GM18499 (cell line): ENCODE results near the gene EID1.
"Not testable (repeated sequence)": the region's sequence is repeated elsewhere in the genome, so short reads cannot be mapped to it uniquely, and the experiment has no call there.

ENCODE experiments used
- ATAC-seq: cut with Tn5 transposase; IDR thresholded peaks from one replicate; pipeline ENCODE4 v1.9.1; 2021; ENCODE audit warnings: moderate number of reproducible peaks; ENCODE audit not compliant: insufficient read depth, unreplicated experiment

Gene EID1, protein sequence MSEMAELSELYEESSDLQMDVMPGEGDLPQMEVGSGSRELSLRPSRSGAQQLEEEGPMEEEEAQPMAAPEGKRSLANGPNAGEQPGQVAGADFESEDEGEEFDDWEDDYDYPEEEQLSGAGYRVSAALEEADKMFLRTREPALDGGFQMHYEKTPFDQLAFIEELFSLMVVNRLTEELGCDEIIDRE

DNA sequence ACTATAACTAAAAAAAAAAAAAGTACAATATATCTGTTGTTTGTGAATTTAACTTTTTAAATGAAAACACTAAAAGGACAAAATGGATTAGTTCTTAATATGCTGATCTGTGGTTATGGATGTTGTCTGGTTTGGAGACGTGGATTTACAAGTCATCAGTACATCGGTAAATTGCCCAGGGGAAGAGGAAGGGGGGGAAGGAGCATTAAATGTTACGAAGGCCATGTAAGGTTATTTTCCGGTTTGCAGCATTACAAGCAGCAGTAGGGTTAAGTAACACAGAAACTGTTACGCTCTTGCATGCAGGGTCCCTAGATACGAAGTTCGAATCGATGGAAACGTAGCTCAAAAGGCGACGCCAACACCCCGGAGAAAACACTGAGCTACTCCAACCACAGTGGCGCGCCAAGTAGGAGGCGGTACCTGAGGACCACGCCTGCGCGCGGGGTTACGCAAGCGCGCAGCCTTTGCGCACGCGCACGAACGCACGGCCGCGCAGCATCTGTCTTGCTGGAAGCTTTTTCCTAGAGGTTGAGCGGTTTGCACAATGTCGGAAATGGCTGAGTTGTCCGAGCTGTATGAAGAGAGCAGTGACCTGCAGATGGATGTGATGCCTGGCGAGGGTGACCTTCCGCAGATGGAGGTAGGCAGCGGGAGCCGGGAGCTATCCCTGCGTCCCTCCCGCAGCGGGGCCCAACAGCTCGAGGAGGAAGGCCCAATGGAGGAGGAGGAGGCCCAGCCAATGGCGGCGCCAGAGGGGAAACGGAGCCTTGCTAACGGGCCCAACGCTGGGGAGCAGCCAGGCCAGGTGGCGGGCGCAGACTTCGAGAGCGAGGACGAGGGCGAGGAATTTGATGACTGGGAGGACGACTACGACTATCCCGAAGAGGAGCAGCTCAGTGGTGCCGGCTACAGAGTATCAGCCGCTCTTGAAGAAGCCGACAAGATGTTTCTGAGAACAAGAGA lies at the start of gene EID1:
Gene EID1, plus strand, starts transcription at position 505 of the 966 bp plus-strand sequence. Its CDS starts 43 bp downstream, at position 548.
- peak; percentile 75 for ATAC-seq

DNA sequence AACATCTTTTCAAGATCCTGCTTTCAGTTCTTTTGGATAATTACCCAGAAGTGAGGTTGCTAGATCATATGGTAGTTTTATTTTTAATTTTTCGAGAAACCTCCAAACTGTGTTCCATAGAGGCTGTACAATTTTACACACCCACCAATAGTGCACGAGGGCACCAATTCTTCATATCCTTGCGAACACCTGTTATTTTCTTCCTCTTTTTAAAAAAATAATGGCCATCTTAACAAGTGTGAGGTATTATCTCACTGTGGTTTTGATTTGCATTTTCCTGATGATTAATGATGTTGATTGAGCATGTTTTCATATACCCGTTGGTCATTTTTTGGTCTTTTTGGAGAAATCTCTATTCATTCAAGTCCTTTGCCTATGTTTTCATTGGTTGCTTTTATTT lies 49.5 kb upstream of the EID1 start:
- ATAC-seq, result no peak

DNA sequence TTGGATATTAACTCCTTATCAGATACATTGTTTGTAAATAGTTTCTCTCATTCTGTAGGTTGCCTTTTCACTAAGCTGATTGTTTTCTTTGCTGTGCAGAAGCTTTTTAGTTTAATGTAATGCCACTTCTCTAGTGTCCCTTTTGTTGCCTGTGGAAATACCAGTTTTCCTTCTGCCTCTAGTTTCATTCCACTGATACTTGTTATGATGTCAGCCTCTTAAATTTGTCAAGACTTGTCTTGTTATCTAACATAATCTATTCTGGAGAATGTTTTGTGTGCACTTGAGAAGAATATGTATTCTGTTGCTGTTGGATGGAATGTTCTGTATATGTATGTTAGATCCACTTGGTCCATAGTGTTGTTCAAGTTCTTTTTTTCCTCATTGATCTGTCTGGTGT lies 49.0 kb upstream of the EID1 start:
- ATAC-seq, result no peak

DNA sequence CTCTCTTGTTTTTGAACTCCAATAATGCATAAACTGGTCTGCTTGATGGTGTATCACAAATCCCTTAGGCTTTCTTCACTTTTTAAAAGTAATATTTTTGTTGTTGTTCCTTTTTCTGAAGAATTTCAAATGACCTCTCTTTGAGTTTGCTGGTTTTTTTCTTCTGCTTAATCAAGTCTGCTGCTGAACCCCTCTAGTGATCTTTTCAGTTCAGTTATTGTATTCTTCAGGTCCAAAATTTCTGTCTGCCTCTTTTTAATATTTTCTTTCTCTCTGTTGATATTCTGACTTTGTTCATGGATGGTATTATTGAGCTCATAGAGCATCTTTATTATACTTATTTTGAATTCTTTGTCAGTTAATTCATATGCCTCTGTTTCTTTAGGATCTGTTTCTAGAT lies 45.3 kb upstream of the EID1 start:
- no peak for ATAC-seq

DNA sequence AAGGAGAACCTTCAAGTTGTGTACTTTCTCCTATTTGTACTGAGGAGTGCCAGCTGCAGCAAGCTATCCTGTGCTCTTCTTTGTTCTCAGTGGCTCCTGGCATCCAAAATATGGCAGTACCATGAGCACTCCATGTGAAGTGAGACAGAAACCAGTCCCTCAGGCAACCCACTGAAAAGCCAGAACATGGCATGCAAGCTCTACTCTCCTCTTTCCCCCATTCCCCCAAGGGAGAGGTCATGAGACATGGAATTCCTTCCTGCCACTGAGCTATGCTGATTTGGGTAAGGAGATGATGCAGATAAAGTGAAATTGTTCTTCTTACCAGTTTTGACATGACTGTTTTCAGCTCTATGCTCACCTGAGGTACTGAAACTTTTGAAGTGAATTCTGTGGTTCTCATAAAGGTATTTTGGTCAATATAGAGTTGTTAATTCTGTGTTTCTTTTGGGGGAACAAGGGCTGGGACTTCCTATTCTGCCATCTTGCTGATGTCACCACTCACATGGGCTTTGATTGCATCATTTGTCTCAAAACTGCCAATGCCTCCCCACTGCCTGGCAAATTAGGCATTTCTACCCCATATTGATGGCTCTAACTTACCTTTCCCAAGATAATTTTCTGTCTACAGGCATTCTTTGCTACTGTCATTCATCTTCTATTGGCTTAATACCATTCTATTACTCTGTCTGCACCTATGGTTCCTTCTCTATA lies 44.3 kb upstream of the EID1 start:
- no peak for ATAC-seq

DNA sequence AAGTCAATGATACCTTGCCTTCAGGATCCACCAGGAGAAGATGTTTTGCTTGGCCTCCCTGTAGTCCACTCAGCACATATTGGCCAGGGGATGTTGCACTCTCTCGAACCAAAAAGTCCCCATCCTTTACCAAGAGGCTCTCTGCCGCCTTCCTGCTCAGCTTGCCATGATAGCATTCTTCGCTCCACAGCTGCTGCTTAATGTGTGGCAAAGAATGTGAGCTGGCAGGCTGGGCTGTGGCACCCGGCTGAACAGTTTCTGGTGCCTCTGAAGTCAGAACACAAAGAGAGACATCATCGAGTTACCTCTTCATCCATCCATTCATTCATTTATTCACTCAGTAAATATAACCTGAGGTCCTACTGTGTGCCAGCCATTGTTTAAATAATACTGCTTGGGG lies 43.2 kb upstream of the EID1 start:
- ATAC-seq, result no peak

DNA sequence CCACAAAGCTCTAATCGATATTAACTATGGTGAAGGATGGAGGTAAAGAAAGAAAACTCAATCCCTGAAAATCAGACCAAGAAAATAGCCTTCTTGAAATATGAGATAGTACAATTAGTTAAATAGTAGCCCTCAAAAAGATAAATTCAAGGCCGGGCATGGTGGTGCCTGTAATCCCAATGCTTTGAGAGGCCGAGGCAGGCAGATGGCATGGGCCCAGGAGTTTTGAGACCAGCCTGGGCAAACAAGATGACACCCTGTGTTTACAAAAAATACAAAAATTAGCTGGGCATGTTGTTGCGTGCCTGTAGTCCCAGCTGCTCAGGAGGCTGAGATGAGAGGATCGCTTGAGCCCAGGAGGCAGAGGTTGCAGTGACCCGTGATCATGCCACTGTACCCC lies 35.4 kb upstream of the EID1 start:
- ATAC-seq, result no peak

DNA sequence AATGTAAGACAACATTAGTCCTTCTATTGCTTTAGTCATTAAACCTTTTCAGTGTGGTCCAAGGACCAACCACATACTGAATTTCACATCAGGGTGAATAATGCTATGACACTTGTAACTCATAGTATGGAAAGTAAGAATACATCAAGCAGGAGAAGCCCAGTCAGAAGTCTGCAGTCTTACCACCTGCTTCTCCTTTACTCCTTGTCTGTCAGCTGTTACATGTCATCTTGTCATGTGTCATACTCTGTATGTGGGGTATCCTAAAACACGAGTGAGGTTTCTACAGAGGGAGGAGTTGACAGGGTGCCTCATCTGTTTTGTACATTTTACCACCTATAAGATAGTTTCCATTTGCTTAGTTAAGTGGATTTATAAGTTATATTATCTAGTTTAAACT lies 32.8 kb upstream of the EID1 start:
- no peak for ATAC-seq

DNA sequence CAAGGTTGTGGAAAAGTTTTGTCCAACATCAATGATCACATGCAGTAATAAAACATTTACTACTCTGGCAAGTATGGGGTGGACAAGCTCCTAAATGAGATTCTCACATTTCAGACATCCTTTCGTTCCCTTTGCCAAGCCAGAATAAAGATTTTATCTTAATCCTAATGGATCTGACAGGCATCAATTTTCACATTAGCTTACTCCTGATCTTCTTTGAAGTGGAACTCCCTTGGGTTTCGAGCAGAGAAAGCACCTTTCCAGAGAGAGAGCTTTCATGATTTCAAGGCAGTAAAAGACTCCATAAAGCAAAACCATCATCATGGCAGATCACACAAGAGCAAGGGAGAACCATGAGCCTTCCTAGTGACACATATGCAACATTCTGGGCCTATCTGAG lies 27.3 kb upstream of the EID1 start:
- no peak for ATAC-seq

DNA sequence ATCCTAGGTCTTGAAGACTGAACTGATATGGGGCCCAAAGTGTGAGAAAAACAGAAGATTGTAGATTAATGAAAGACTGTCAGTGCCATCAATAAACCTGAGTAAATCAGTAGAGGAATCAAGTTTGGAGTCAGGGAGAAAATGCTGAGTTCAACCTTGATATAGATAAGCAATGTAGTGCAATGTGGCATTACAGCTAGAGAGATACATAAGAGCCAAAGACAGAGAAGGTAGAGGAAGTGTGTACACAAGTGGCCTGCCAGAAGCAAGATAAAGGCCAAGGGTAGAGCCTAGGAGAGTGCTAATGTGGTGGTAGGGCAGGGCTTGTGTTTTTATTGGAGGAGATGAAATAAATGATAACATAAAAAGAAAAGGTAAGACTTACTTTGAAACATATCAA lies 26.0 kb upstream of the EID1 start:
- ATAC-seq, result no peak

DNA sequence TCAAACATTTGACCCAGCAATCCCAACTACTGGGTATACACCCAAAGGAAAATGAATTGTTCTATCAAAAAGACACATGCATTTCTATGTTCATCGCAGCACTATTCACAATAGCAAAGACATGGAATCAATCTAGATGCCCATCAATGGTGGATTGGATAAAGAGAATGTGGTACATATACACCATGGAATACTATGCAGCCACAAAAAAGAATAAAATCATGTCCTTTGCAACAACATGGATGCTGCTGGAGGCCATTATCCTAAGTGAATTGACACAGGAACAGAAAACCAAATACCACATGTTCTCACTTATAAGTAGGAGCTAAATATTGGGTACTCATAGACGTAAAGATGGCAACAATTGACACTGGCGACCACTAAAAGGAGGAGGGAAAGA lies 23.5 kb upstream of the EID1 start:
- not testable (repeated sequence) for ATAC-seq

DNA sequence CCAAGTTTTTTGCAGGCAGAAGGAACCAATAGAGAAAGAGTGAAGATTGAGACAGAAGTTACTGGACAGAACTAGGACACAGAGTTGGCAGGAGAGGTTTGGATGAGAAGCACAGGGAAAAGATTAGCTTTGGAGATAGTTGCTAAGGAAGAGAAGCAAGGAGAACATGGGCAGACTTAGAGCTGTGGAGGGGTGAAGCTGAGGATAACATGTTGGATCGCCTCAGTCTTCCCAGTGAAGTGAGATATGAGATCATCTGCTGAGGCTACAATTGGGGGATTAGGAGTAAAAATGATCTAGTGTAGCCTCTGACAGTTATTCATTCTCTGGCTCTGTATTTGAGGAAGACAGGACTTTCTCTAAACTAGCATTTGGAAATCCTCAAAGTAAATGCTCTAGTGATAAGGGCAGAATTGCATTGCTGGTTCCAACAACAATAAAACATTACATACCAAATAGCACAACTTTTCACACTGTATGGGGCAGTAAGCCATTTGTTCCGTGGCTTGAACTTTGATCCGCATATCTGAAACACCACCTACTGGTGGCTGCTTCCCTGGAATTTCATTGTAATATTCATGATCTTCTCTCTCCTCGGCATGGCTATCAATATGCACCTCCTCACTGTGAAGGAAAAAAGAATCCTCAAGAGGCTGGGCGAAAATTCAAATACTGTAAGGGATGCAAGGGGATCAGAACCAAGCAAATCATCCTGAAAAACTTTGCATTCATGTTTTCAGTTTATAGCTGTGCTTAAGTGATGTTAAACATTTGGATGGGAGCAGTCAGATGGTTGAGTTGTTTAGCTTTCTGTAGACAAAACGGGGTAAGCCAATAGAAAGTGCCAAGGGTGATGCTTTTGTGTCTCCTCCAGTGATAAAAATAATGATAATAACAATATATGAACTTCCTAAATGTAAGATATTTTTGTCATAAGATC lies 22.2 kb upstream of the EID1 start:
- ATAC-seq, result no peak

DNA sequence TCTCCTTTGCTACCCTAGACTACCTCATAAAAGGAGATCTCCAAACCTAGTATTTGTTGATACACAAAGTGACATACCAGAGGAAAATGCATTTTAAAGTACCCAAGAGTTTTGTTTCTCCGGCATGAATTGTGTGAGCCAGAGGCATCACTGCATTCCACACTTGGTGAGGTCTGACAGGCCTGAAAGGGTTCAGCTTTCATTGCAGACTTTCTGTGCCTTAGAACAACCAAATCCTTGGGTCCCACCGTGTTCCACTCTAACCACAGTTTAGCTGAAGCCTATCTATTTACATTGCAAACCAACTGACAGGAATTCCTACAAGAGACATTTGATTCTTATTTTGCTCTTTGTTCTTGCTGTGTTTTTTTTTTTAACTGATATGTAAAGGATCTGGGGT lies 21.0 kb upstream of the EID1 start:
- ATAC-seq, result no peak

DNA sequence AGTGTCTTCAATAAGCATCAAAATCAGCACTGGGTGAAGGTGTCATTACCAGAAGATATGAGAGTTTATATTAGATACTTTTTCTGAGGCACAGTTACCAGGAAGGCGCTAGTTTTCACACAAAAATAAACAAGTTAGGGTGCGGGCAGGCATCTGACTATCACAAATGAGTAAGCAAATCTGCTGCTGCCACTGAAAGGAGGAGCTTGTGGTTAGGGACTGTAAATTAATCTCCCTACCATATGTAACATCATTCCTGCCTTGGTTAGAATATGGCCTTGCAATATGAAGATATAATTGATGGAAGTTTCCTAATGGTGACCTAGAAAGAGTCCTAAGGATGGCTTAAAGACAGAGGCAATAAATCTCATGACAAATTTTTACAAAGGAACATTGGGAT lies 19.5 kb upstream of the EID1 start:
- ATAC-seq, result no peak

DNA sequence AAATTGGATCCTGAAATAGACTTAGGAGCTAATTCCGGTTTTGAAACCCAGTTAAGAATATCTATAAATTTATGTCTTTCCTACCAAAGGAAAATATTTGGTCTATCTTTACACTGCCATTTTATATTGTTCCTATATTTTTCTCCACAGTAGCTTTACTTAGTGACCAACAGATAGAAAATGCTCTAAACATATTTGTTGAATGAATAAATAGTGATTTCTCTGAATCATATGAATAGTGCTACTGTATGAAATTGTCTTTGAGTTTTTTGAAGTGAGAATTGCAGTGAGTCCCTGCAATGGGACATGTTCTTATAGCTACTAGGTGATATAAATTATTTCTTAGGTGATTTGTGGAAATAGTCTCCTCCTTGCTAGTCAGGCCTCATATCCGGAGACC lies 18.5 kb upstream of the EID1 start:
- ATAC-seq, result no peak

DNA sequence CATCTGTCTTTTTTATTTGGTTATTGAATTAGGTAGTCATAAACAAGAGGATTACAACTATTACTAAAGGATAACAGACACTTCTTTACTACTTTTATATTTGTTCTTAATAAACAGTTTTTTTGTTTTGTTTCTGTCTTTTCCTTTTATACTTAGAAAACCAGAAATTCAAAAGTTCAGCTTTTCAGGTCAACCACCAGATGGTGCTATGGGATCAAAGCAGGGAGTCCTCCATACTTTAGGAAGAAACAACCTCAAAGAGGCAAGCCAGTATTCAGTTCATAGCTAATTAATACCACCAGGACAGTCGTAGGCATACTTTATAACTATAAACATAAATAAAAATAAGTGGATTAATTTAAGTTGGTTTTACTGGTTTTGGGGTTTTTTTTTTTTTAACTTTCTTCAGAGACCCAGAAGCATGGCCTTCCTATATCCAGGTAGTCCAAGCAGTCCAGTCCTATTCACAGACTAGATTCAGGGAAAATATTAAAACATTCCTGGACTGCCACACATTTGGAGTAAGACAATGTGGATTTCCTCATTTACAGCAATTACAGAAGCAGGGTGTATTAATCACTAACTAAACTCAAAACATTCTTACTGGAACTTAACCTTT lies 16.0 kb upstream of the EID1 start:
- ATAC-seq, result no peak

DNA sequence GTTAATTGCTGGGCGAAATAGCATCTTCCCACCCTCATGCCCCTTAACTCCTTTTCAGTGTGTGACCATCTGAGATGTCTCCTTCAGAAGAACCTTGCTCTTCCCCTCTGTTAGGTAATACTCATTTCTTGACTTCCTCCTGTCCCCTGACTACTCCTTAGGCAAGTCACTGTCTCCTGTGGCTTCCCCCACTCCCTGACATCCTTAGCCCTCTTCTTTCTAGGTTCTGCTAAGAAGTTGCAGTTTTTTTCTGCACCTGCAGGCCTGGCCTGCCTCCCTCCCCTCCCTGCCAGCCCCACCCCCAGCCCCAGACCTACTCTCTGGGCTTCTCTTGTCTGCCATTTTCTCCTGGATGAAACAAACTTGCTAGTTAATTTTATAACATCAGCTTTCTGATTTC lies 15.2 kb upstream of the EID1 start:
- no peak for ATAC-seq

DNA sequence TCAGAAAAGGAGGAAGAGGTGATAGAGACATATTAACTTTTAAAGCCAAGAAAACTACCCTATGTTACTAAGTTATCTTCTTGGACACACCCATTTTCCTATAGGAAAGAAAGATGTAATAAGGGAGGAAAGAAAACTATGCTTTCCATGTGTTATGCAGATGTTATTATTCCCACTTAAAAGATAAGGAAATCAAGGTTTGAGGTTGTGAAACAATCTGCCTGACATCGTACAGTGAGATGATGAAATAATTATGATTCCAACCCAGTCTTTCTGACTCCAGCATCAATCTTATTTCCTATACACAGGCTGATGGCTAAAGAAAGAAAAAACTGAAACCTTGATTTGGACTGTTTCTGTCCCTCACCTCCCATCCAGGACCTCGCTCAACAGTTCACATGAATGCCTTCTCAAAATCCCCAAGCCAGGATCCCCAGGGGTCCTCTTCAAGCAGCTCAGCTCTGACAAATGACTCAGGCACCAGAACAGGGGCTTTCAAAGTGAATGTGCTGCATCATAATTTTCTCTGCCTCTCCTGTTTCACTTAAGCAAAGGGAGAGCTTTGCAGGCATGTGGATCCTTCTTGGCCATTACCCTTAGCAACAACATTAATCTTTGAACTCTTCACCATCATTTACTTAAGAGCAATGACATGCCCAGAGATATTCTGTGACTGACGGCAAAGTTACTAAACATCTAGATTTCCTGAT lies 12.4 kb upstream of the EID1 start:
- ATAC-seq, result no peak

DNA sequence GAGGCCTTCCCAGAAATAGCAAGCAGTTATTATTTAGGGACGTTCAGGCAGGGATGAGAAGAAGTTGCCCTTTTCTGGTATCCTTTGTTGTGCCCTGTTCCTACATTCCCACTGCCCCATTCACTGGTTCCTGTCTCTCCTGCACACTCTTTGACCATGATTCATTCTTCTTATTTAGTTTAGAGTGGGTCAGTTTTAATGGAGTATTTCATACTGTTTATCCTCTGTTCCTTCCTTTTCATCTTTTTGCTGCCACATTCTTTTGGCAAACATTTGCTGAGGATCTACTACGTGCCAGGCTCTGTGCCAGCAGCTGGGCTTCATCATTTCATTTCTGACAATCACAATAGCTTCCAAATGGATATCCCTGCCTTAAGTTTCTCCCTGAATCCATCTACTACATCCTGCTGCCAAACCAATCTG lies 11.8 kb upstream of the EID1 start:
- no peak for ATAC-seq
